GM18951 (cell line): Measurements from ENCODE around the gene KCNS1.

Experiments used
- POLR2A ChIP-seq: IDR thresholded peaks from 4 replicates; pipeline ENCODE4 v1.6.1; 2011; ENCODE audit warnings: mild to moderate bottlenecking; ENCODE audit not compliant: insufficient read length, insufficient read depth; ENCODE audit errors: extremely low read depth
- in situ Hi-C: fragments of 300-500 bp; cut with MboI; formaldehyde crosslinking; loops from one replicate; pipeline ENCODE4 v1.12.0; 2022; ENCODE audit warnings: low sequenced_read_pairs, mixed read lengths, inconsistent platforms; ENCODE audit not compliant: unreplicated experiment

Gene KCNS1

DNA sequence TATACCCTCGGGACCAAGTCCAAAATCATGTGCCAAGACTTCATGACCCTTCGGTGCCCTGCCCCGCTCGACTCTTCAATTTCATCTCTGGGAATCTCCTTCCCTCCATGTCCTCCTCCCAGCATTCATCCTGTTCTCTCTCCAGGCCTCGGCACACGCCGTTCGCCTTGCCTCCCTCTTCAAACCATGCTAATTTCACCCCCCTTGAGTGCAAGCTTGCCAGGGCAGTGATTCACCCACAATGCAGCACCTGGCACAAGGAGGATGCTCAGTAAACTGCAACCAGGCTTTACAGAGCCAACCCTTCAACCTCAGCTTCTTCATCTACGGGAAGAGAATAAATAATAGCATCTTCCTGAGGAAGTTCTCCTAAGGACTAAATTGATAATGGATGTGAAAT is 4.1 kb downstream of the KCNS1 start:
- in situ Hi-C loops = no loop called here
- TF ChIP-seq POLR2A = no peak

DNA sequence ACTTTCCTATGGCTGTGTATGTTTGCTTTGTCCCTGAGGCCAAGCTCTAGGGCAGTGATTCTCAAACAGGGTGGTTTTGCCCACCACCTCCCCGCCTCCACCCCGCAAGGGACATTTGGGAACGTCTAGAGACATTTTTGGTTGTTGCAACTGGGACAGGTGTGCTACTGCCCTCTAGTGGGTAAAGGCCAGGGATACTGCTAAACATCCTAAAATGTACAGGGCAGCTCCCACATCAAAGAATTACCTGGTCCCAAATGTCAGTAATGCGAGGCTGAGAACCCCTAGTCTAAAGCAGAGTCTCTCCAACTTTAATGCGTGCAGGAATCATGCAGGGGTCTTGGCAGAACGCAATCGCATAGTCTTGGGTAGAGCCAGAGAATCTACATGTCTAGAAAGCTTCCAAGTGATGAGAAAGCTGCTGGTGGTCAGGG is 5.1 kb downstream of the KCNS1 start:
- TF ChIP-seq POLR2A = no peak
- in situ Hi-C loops = no loop called here

GRCh38 chr20:45094864-45095574 is 5.9 kb downstream of the KCNS1 start:
- TF ChIP-seq POLR2A = no peak

DNA sequence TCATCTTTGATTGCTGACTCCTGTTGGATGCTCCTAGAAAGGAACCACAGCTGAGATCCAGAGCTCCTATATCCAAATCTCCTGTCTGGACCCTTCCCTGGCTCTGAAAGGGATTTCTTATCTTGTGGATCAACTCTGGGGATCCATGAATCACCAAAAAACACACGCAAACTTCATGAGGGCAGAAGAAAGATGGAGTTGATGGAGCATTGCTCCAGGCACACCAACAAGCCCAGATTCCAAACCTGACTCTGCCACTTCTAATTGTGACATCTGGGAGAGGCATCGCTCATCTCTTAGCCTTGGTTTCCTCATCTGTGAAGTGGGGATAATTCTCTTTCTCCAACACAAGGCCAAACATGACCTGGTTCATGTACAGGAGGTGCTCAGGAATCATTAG is 6.7 kb downstream of the KCNS1 start:
- TF ChIP-seq POLR2A = no peak
- in situ Hi-C loops = no loop called here

More at GRCh38 chr20:45094864-45095574, 5.9 kb downstream of the KCNS1 start:
- in situ Hi-C loops = no loop called here

GRCh38 chr20:45092898-45093297 is 8.0 kb downstream of the KCNS1 start:
- in situ Hi-C loops = no loop called here
- no peak for TF ChIP-seq POLR2A

- in situ Hi-C loops = no loop called here
- no peak for TF ChIP-seq POLR2A
Measured at GRCh38 chr20:45091366-45091765, 9.6 kb downstream of the KCNS1 start.

- TF ChIP-seq POLR2A = no peak
Measured at GRCh38 chr20:45090481-45090880, 10.4 kb downstream of the KCNS1 start.

DNA sequence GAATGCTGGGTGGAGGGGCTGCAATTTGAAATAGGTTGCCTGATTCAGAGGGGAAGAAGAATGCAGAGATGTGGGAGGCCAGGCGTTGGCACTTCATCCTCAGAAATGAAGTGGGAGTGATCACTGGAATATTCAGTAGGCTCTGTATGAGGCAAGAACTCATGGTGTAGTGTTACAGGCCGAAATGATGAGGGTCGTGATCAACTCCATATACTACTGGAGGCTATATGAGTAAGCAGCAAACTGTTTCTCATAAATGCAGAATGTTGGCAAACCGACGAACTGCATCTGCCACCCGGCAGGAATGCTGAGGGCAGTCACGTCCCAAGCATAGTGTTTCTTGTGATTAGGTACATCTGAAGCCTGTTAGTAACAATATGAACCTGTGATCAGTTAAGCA is 12.7 kb downstream of the KCNS1 start:
- in situ Hi-C loops = no loop called here

More at GRCh38 chr20:45090481-45090880, 10.4 kb downstream of the KCNS1 start:
- in situ Hi-C loops = no loop called here

GRCh38 chr20:45087814-45088213 is 13.1 kb downstream of the KCNS1 start:
- no peak for TF ChIP-seq POLR2A
- in situ Hi-C loops = no loop called here

More for the DNA sequence above, 12.7 kb downstream of the KCNS1 start:
- TF ChIP-seq POLR2A = no peak

DNA sequence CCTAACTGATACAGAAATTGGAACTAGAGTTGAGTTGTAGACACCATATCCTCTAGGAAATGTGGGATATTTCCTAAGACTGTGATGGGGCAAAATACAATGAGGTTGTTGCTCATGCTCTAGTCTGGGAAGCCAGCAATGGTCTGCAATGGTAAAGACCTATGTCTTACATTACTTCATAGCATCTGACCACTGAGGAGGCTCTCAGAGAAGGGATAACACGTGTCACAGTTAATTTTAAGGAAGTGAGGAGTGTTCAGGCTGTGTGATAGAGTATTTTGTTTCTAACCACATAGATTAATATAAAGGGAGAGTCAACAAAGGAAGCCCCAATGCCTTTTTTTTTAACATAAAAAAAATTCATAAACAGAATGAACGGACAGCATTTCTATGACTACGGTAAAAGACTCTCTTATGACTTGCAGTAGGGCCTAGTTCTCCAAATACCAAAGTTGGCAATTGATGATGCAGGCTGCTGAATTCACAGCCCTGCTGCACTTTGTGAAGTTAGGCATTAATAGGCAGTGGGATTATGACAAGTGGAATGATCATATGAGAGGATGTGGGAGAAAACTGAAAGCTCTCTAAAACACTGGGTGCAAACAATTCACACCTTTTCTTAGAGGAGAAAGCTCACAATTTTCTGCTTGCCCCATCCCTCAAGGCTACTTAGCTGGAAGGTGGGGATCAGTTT is 13.7 kb downstream of the KCNS1 start:
- in situ Hi-C loops = no loop called here

GRCh38 chr20:45085867-45086266 is 15.1 kb downstream of the KCNS1 start:
- TF ChIP-seq POLR2A = no peak
- in situ Hi-C loops = no loop called here

More for the DNA sequence above, 13.7 kb downstream of the KCNS1 start:
- TF ChIP-seq POLR2A = no peak

- in situ Hi-C loops = no loop called here
- no peak for TF ChIP-seq POLR2A
Measured at GRCh38 chr20:45085289-45085688, 15.6 kb downstream of the KCNS1 start.

- in situ Hi-C loops = no loop called here
- no peak for TF ChIP-seq POLR2A
Measured at GRCh38 chr20:45083127-45083526, 17.8 kb downstream of the KCNS1 start.

- TF ChIP-seq POLR2A = no peak
- in situ Hi-C loops = no loop called here
Measured at GRCh38 chr20:45082468-45082867, 18.5 kb downstream of the KCNS1 start.
